GM18519 (cell line): ENCODE measurements around the gene TMEM51.
"Not testable (repeated sequence)": the region's sequence is repeated elsewhere in the genome, so short reads cannot be mapped to it uniquely, and the experiment has no call there.

Experiments
- ATAC-seq: cut with Tn5 transposase; IDR thresholded peaks from one replicate; pipeline ENCODE4 v1.9.1; 2021; ENCODE audit warnings: mild to moderate bottlenecking, moderate library complexity; ENCODE audit not compliant: unreplicated experiment, low FRiP score

The TMEM51 gene

GRCh38 chr1:15125101-15125745 is 28.3 kb upstream of the TMEM51 start:
- ATAC-seq = no peak

DNA sequence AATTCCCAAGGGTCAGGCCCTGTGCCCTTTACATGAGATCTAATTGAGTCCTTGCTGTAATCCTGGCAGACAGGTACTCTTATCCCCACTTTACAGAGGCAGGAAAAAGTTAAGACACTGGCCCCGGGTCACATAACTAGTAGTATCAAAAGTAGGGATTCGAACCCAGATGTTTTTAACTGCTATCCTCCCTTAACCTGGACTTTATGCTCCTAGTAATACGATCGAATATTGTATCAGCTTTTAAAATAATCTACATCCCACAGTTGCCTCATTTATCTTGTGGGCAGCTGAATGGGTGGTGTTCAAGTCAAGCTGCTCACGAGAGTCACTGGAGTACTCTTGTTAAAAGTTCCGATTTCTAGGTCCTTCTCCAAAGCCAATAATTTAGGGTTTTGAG is 25.5 kb upstream of the TMEM51 start:
- ATAC-seq = no peak

- ATAC-seq = no peak
Observed at GRCh38 chr1:15128520-15129313, 24.8 kb upstream of the TMEM51 start.

- ATAC-seq = no peak
Observed at GRCh38 chr1:15129944-15130343, 23.6 kb upstream of the TMEM51 start.

DNA sequence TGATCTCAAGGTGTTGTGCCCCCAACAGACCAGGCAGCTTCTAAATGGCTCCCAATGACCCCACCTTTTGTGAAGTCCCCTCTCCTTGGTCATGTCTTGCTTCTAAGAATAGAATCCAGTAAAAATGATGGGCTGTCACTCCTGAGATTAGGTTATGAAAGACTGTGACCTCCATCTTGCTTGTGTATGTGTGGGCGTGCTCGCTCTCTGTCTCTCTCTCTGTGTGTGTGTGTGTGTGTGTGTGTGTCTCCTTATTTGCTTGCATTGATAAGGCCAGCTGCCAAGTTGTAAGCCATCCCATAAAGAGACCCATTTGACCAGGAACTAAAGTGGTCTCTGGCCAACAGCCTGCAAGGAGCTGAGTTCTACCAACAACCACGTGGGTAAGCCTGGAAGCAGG is 22.9 kb upstream of the TMEM51 start:
- no peak for ATAC-seq

DNA sequence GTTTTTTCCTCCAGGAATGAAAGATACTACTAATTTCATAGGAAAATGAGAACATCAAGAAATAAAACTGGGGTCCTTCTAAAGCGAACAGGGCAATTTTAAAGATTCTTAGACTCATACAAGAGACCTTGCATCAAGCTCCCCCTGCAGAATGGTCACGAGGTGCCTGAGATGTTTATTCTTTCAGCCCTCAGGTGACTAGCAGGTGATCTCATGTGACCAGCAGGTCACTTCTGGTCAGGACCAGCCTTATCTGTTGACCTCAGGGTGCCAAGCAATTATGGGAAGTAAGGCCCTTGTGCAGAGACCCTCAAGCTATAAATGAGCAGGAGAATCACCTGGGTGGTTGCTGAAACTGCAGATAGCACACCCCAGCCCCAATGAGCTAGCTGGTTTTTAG is 20.6 kb upstream of the TMEM51 start:
- no peak for ATAC-seq

DNA sequence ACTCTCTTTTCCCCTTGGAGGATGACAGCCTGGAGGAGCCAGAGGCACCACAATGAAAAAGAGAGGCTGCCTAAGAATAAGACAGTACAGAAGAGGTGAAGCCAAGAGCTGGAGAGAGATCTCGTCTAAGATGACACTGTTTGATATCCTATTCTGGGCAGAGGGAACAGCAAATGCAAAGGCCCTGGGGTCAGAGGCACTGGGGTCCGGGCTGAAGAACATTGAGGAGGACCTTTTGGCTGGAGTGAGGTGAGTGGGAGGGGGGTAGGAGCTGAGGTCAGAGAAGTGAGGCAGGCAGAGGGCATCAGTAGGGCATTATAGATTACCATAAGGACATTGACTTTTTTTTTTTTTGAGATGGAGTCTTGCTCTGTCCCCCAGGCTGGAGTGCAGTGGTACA is 19.3 kb upstream of the TMEM51 start:
- no peak for ATAC-seq

DNA sequence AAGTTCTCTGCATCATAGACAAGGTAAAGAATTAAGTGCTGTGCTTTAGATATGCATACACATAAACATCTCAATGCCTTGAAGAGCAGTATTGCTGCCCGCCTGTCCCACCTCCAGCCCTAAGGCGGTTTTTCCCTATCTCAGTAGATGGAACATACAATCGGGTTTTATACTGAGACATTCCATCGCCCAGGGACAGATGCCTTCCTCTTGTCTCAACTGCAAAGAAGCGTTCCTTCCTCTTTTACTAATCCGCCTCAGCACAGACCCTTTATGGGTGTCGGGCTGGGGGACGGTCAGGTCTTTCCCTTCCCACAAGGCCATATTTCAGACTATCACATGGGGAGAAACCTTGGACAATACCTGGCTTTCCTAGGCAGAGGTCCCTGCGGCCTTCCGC is 17.9 kb upstream of the TMEM51 start:
- ATAC-seq = not testable (repeated sequence)

- ATAC-seq = no peak
Observed at GRCh38 chr1:15137809-15138208, 15.7 kb upstream of the TMEM51 start.

DNA sequence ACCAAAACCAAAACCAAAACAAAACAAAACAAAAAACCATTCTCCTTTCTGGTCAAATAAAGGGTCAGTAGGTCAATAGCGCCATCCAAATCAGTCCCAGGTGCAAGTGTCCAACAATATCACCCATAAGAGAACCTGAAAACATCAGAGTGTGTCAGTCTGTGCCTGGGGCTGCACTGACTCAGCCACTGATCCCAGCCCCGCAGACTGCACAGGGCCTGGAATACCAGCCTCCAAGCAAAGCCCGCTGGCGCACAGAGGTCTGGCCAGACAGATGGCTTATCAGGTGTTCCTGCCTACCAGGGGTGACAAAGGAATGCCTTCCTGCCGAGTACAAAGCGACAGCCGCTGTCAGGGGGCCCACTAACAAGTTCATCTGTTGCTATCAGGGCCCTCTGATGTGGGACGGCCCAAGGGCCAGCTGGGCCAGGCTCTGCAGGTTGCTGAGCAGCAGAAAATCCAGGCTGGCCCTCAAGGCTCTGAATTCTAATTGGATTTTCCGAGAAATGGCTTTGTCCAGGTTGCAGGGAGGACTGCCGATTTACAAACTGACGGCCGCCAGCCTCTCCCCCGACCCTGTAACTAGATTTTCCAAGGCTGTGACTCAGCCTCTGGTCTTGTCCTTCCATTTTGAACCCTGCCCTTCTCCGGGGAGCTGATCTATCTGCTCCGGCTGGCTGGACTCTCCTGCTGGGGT is 13.7 kb upstream of the TMEM51 start:
- ATAC-seq = no peak

DNA sequence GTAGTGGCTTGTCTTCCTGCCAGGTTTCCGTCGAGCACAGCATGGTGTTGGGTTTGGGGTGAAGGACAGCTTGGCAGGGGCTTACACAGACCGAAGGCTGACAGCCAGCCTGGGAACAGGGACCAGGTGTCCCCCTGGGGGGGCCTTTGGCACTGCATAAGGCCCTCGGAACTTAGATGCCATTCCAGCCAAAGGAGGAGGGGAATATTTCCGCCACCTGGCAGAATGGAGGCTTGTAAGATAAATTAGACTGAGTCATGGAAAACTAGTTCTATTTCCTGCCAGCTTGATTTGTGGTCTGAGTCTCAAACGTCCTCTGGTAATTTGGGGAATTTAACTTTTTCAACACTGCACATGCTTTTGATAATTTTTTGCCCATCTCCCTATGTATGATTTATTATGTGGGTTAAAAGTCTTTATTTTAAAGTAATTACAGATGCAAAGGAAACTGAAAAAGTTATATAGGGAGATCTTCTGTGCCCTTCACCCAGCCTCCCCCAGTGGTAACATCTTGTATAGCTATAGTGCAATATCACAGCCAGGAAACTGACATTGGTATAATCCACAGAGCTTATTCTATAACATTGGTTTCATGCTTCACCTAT is 11.5 kb upstream of the TMEM51 start:
- ATAC-seq = no peak

- no peak for ATAC-seq
Observed at GRCh38 chr1:15145327-15145726, 8.2 kb upstream of the TMEM51 start.

GRCh38 chr1:15146142-15146680 is 7.3 kb upstream of the TMEM51 start:
- no peak for ATAC-seq

- no peak for ATAC-seq
Observed at GRCh38 chr1:15146971-15147376, 6.6 kb upstream of the TMEM51 start.

GRCh38 chr1:15148004-15148403 is 5.5 kb upstream of the TMEM51 start:
- no peak for ATAC-seq

GRCh38 chr1:15148475-15148874 is 5.1 kb upstream of the TMEM51 start:
- no peak for ATAC-seq

GRCh38 chr1:15148941-15149340 is 4.6 kb upstream of the TMEM51 start:
- no peak for ATAC-seq

GRCh38 chr1:15150376-15150775 is 3.2 kb upstream of the TMEM51 start:
- no peak for ATAC-seq

GRCh38 chr1:15151377-15151806 is 2.2 kb upstream of the TMEM51 start:
- ATAC-seq = no peak

DNA sequence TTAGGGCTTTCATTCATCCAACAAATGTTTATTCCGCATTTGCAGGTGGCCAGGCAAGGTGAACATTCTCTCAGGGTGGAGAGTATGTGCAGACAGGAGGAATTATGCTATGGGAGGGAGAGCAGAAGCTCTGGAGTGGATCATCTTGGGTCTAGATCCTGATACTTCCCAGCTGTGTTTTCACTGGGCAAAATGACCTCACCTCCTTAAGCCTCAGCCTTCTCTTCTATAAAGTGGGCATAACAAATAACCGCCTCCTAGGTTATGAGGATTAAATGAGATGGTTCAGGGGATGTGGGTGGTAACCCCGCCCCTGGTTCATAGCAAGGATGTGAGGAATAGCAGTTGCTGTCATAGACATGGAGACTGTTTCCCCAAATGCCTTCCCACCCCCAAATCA is 1.7 kb upstream of the TMEM51 start:
- no peak for ATAC-seq
